GM10266 (cell line): ENCODE data around the gene AGTRAP.

ENCODE experiments used
- DNase-seq: peaks from one replicate; pipeline ENCODE4 v3.0.0; 2012; ENCODE audit errors: extremely low spot score
- CTCF ChIP-seq: IDR thresholded peaks from 2 replicates; pipeline ENCODE4 v1.5.1; 2012; ENCODE audit warnings: mild to moderate bottlenecking, low read depth; ENCODE audit not compliant: control insufficient read depth, insufficient read depth; ENCODE audit errors: missing control alignments

The AGTRAP gene

DNA sequence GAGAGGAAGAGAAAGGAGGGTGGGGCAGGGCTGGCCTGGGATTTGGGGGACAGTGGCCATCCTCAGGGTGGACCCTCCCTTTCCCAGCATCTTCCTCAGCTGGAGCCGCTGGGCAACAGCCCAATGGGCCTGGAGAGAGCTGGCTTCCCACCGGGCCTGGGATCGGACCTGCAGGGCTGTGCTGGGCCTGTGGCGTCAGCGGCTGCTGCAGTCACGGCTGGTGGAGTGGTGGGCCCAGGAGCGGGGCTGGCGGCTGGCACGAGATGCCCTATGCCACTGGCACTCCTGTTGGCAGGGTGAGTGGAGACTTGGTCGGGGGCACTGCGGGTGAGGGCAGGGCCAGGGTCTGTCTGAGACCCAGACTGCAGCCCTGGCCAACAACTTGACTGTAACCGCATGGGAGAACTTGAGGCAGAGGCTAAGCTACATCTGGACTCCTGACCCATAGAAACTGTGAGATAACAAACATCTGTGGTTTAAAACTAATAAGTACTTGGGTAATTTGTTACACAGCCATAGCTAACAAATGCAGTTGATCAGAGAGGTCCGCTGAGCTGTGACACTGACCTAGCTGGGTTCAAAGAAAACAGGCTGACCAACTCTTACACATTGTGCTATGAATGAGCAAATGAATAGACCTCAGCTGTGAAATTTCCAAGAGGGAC is 43.9 kb downstream of the AGTRAP start:
- TF ChIP-seq CTCF, result no peak

GRCh38 chr1:11780380-11781147 is 44.6 kb downstream of the AGTRAP start:
- no peak for DNase-seq

More for the DNA sequence above, 43.9 kb downstream of the AGTRAP start:
- no peak for DNase-seq

DNA sequence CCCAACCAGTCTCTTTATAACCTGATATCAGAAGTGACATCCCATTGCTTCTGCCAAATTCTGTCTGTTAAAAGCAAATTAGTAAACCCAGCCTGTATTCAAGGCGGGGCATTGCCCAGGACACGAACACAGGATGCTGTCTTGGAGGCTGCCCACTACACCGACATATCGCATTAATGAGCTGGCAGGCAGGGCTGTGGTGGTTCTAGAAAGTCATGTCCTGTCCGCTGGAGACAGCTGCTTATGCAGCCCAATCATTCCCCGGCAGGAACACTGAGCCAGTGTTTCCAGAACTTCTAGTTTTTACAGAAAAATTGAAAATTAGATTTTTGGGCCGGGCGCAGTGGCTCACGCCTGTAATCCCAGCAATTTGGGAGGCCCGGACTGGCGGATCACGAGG is 45.4 kb downstream of the AGTRAP start:
- DNase-seq, result no peak
- TF ChIP-seq CTCF, result no peak

More at GRCh38 chr1:11780380-11781147, 44.6 kb downstream of the AGTRAP start:
- no peak for TF ChIP-seq CTCF

DNA sequence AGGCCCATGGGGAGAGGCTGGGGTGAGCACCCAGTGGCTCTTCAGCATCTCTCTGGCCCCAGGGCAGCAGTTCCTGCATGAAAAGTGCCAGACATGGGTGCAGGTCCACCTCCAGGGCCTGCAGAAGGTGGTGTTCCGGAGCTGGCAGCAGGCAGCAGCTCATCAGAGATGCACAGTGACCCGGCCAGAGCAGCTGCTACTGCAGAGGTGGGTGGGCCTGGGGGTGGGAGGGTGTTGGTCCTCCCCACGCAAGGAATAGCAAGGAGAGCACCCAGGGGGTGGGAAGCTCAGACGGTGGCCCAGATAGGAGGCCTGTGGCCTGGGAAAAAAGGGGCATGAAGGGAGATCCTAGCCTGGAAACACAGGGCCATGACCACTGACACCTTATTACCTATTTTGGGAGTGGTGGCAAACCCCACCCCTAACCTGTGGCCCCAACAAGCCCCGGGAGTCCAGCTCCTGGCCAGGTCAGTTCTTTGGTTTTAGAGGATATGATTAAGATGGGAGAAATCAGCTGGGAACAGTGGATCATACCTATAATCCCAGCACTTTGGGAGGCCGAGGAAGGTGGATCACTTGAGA is 46.3 kb downstream of the AGTRAP start:
- no peak for TF ChIP-seq CTCF
- DNase-seq, result no peak

DNA sequence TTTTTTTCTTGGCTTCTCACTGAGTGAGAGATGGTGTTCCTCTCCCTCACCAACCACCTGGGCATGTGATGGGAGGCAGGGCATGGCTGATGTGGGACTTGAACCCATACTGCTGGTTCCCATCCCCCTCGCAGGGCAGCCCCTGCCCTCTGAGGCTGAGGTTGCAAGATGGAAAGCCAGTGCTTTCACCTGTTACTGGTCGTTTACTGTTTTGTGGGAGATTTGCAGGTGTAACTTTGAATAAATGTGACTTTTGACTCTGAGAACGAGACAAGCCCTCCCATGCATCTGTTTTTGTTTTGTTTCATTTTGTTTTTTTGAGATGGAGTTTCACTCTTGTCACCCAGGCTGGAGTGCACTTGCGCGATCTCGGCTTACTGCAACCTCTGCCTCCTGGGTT is 47.6 kb downstream of the AGTRAP start:
- no peak for TF ChIP-seq CTCF
- no peak for DNase-seq

- no peak for TF ChIP-seq CTCF
- no peak for DNase-seq
These were observed 48.5 kb downstream of the AGTRAP start for GRCh38 chr1:11784256-11784992.
